GM08714 (cell line): Measurements from ENCODE around the gene TAF12.
"Not testable (repeated sequence)": the region's sequence is repeated elsewhere in the genome, so short reads cannot be mapped to it uniquely, and the experiment has no call there.

Source experiments
- H3K4me3 ChIP-seq: fragments of 200-500 bp; sonication (Bioruptor generic); 2 replicates; pipeline ENCODE4 v1.5.1; 2014; ENCODE audit warnings: mild to moderate bottlenecking, low read length, inconsistent platforms
- ZNF274 ChIP-seq: IDR thresholded peaks from 2 replicates; pipeline ENCODE4 v1.6.1; 2012; ENCODE audit warnings: mild to moderate bottlenecking, low read depth, low read length

TAF12 gene

DNA sequence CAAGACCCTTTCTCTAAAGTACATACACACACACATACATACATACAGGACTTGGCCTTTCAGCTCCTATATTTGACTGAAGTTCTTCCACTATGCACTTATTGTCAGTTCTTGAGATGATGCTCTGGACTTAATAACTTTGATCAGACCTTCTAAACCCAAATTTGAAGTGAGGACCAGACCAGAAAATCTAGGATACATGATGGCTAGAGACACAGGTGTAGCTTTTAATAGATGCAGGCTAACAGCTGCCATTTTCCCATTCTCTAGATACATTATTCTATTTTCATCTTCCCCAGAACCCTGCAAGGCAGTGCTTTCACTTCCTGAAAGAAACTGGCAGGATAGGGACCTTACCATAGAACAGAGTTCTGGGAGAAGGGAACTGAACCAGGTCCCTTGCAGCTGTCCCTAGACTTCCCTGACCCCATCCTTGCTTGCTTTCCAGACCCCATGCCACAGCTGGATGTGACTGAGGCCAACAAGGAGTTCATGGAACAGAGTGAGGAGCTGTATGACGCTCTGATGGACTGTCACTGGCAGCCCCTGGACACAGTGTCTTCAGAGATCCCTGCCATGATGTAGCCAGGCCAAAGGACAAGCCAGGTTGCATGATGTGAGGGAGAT, 65.7 kb downstream of the TAF12 start:
- no peak for TF ChIP-seq ZNF274
- H3K4me3 ChIP-seq = no peak overlapping the region

DNA sequence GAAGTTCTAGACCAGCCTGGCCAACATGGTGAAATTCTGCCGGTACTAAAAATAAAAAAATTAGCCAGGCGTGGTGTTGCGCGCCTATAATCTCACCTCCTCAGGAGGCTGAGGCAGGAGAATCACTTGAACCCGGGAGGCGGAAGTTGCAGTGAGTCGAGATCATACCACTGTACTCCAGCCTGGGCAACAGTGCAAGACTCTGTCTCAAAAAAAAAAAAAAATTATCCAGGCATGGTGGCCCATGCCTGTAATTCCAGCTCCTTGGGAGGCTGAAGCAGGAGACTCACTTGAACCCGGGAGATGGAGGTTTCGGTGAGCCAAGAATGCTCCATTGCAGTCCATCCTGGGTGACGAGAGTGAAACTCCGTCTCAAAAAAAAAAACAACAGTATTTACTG, 69.3 kb downstream of the TAF12 start:
- no peak for TF ChIP-seq ZNF274
- no peak overlapping the region for H3K4me3 ChIP-seq

- H3K4me3 ChIP-seq = not testable (repeated sequence)
Observed at GRCh38 chr1:28572891-28573290, 70.0 kb downstream of the TAF12 start.

DNA sequence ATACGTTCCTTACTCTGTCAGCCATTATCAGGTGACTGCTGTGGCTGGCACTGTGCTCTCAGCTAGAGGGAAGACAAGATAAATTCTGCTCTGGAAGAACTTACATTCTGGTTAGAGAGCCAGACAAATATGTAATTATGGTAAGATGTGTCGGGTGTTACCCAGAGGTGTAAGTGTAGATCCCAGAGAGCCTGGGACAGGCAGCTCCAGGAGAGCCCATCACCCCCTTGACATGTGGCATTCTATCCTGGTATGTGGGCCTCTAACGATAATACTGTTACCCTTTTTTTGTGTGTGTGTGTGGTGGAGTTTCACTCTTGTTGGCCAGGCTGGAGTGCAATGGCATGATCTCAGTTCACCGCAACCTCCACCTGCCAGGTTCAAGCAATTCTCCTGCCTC, 71.0 kb downstream of the TAF12 start:
- H3K4me3 ChIP-seq = no peak overlapping the region
- TF ChIP-seq ZNF274 = no peak

GRCh38 chr1:28566931-28567330, 75.9 kb downstream of the TAF12 start:
- H3K4me3 ChIP-seq = no peak overlapping the region
- no peak for TF ChIP-seq ZNF274

DNA sequence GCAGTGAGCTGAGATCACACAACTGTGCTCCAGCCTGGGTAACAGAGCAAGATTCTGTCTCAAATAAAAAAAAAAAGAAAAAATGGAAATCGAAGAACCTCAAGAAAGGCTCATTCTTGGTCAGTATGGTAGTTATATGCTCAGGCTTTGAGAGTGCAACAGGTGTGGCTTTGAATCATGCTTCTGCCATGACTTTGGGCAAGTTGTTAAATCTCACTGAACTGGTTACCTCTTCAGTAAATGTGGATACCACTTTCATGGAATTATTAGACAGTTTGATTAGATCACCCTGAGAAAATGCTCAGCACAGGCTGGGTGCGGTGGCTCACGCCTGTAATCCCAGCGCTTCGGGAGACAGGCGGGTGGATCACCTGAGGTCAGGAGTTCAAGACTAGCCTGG, 77.1 kb downstream of the TAF12 start:
- no peak overlapping the region for H3K4me3 ChIP-seq
- no peak for TF ChIP-seq ZNF274

DNA sequence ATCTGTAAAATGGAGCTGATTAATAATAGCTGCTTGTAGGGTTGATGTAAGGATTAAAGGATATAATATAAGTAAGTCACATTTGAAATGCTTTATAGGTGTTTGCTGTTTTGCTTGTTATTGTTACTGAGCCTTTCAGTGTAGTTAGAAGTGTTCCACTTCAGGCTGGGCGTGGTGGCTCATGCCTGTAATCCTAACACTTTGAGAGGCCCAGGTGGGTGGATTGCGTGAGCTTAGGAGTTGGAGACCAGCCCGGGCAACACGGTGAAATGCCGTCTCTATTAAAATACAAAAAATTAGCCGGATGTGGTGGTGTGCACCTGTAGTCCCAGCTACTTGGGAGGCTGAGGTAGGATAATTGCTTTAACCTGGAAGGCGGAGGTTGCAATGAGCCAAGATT, 77.8 kb downstream of the TAF12 start:
- no peak overlapping the region for H3K4me3 ChIP-seq

DNA sequence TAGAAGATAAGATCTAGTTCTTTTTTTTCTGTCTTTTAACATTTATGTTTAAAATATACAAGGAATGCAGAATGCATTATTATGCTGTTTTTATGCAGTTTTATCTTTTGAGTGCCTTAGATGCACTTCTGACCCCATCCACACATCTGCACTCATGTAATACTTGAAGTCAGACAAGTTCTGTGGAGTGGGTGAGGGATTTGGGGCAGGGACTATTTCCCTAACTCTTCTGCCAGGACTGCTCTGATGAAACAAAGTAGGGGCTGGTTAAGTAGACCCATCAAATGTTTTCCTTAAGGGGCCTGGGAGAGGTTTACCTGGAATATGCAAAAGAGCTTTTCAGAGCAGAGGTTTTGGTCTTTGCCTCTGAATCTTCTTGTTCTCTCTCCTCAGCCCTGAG, 78.6 kb downstream of the TAF12 start:
- no peak for TF ChIP-seq ZNF274
- no peak overlapping the region for H3K4me3 ChIP-seq

More for the DNA sequence above, 77.8 kb downstream of the TAF12 start:
- no peak for TF ChIP-seq ZNF274

DNA sequence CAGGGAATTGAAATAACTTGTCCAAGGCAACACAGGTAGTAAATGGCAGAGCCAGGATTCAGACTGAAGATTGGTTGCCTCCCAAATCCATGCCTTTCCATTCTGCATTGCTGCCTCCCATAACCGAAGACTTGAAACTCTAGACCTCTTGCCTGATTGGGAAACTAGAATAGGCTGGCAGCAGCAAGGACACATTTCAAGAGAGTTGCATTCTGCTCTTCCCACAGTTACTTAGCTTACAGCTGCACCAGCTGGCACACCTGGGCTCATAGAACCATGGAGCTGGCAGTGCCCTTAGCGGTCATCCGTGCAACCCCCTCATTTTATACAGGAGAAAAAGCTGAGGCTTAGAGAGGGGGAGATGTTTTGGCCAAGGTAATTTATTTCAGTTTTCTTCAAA, 82.0 kb downstream of the TAF12 start:
- no peak for TF ChIP-seq ZNF274
- H3K4me3 ChIP-seq = no peak overlapping the region
